Loucy (cell line): ENCODE data around the gene ASIC2.

ENCODE experiments used
- H2AFZ ChIP-seq: fragments of 200-600 bp; sonication (generic); 2 replicates; pipeline ENCODE4 v1.6.0; 2016; ENCODE audit warnings: antibody characterized with exemption, mild to moderate bottlenecking, low read length, moderate library complexity
- H3F3A ChIP-seq: fragments of 200-600 bp; 2 replicates; pipeline ENCODE4 v1.6.0; 2016; ENCODE audit warnings: antibody characterized with exemption, low read depth, mild to moderate bottlenecking
- H3K27me3 ChIP-seq: fragments of 200-600 bp; sonication (generic); 2 replicates; pipeline ENCODE4 v1.6.1; 2014; ENCODE audit warnings: low read length, mild to moderate bottlenecking; ENCODE audit not compliant: insufficient read depth, poor library complexity, severe bottlenecking
- H3K36me3 ChIP-seq: fragments of 200-600 bp; sonication (generic); 2 replicates; pipeline ENCODE4 v1.6.1; 2016; ENCODE audit warnings: low read length; ENCODE audit not compliant: insufficient read depth
- H3K4me1 ChIP-seq: fragments of 200-600 bp; sonication (generic); 2 replicates; pipeline ENCODE4 v1.5.1; 2014; ENCODE audit warnings: low read length, mild to moderate bottlenecking; ENCODE audit not compliant: insufficient read depth, poor library complexity, severe bottlenecking
- H3K4me2 ChIP-seq: fragments of 200-600 bp; sonication (generic); 2 replicates; pipeline ENCODE4 v1.6.0; 2014; ENCODE audit warnings: antibody characterized with exemption, low read length, low read depth, mild to moderate bottlenecking; ENCODE audit not compliant: poor library complexity, severe bottlenecking
- H3K4me3 ChIP-seq: fragments of 200-600 bp; sonication (generic); 2 replicates; pipeline ENCODE4 v1.5.1; 2014; ENCODE audit warnings: low read length, mild to moderate bottlenecking, mixed read lengths; ENCODE audit not compliant: poor library complexity, severe bottlenecking
- H3K79me2 ChIP-seq: fragments of 200-600 bp; sonication (generic); 2 replicates; pipeline ENCODE4 v1.6.1; 2014; ENCODE audit warnings: low read length; ENCODE audit not compliant: insufficient read depth
- H3K9ac ChIP-seq: fragments of 200-600 bp; sonication (generic); 2 replicates; pipeline ENCODE4 v1.6.0; 2014; ENCODE audit warnings: mild to moderate bottlenecking, low read depth, low read length, moderate library complexity; ENCODE audit not compliant: poor library complexity, severe bottlenecking
- H3K9me2 ChIP-seq: fragments of 200-600 bp; sonication (generic); replicated peaks from 2 replicates; pipeline ENCODE4 v1.6.1; 2016; ENCODE audit warnings: low read depth, low read length, mixed read lengths
- H3K9me3 ChIP-seq: fragments of 200-600 bp; sonication (generic); 2 replicates; pipeline ENCODE4 v1.6.1; 2014; ENCODE audit warnings: mild to moderate bottlenecking, antibody characterized with exemption, low read length, low read depth; ENCODE audit not compliant: insufficient read depth
- H4K20me1 ChIP-seq: fragments of 200-600 bp; sonication (generic); 2 replicates; pipeline ENCODE4 v1.6.0; 2014; ENCODE audit warnings: antibody characterized with exemption, low read length, mild to moderate bottlenecking; ENCODE audit not compliant: insufficient read depth, poor library complexity, severe bottlenecking
- CTCF ChIP-seq: fragments of 200-600 bp; sonication (generic); conservative IDR thresholded peaks from 2 replicates; pipeline ENCODE4 v1.5.1; 2014; ENCODE audit warnings: mild to moderate bottlenecking, antibody characterized with exemption, low read length
- EZH2phosphoT487 ChIP-seq: fragments of 200-600 bp; IDR thresholded peaks from 2 replicates; pipeline ENCODE4 v1.6.1; 2018; ENCODE audit warnings: antibody characterized with exemption, mild to moderate bottlenecking, moderate library complexity, borderline replicate concordance

ASIC2 gene

GRCh38 chr17:33328129-33328528 lies 35.0 kb upstream of the ASIC2 start:
- H3K79me2 ChIP-seq = no peaks in the 10 kb centered on the region
- H3K9ac ChIP-seq = no peak overlapping the region
- H3K4me1 ChIP-seq = no peaks in the 10 kb centered on the region
- no peaks in the 10 kb centered on the region for H4K20me1 ChIP-seq
- H3K4me2 ChIP-seq = no peak overlapping the region
- H3K36me3 ChIP-seq = no peaks in the 10 kb centered on the region
- H2AFZ ChIP-seq = no peak overlapping the region
- no peaks in the 10 kb centered on the region for H3K27me3 ChIP-seq
- H3K9me3 ChIP-seq = 0 out of 2 replicates have a peak, but pooled peaks cover 3% of the 10 kb centered on the region
- no peak overlapping the region for H3K4me3 ChIP-seq
- TF ChIP-seq CTCF = no peak
- no peak for TF ChIP-seq EZH2phosphoT487
- H3F3A ChIP-seq = no peaks in the 10 kb centered on the region
- no peaks in the 10 kb centered on the region for H3K9me2 ChIP-seq

GRCh38 chr17:33324736-33325135 lies 31.6 kb upstream of the ASIC2 start:
- TF ChIP-seq CTCF (no peak), EZH2phosphoT487 (no peak)
- no peak overlapping the region for H3K4me2 ChIP-seq
- H3K9me2 ChIP-seq = no peaks in the 10 kb centered on the region
- no peaks in the 10 kb centered on the region for H4K20me1 ChIP-seq
- no peaks in the 10 kb centered on the region for H3K4me1 ChIP-seq
- no peaks in the 10 kb centered on the region for H3K27me3 ChIP-seq
- no peaks in the 10 kb centered on the region for H3K36me3 ChIP-seq
- no peaks in the 10 kb centered on the region for H3K9me3 ChIP-seq
- no peaks in the 10 kb centered on the region for H3K79me2 ChIP-seq
- no peak overlapping the region for H3K4me3 ChIP-seq
- H3K9ac ChIP-seq = no peak overlapping the region
- no peak overlapping the region for H2AFZ ChIP-seq
- H3F3A ChIP-seq = no peaks in the 10 kb centered on the region

- Histone ChIP-seq H3K4me1 (no peaks in the 10 kb centered on the region), H3K4me3 (no peak overlapping the region), H3K4me2 (no peak overlapping the region), H2AFZ (no peak overlapping the region), H3K9me2 (no peaks in the 10 kb centered on the region), H4K20me1 (no peaks in the 10 kb centered on the region), H3K79me2 (no peaks in the 10 kb centered on the region), H3K27me3 (no peaks in the 10 kb centered on the region), H3K9me3 (no peaks in the 10 kb centered on the region), H3F3A (no peaks in the 10 kb centered on the region), H3K36me3 (no peaks in the 10 kb centered on the region), H3K9ac (no peak overlapping the region)
- TF ChIP-seq EZH2phosphoT487 = no peak
- no peak for TF ChIP-seq CTCF
Measured at GRCh38 chr17:33322063-33322462, 29.0 kb upstream of the ASIC2 start.
